Neural cell (in vitro differentiated cells): ENCODE data around the gene ZNF799. TPM values are rescaled to one million over a fixed set of nuclear protein-coding genes. Genes with fewer than 3 reads are reported as not detected.

Experiments
- H2AFZ ChIP-seq: fragments of 200-600, 300-800 bp; sonication (generic), shearing (Covaris generic); 2 replicates; pipeline ENCODE4 v1.6.0; 2014; ENCODE audit warnings: low read depth, mild to moderate bottlenecking, antibody characterized with exemption, low read length, moderate library complexity
- H3F3A ChIP-seq: fragments of 200-600 bp; shearing (Covaris generic); 2 replicates; pipeline ENCODE4 v1.6.1; 2016; ENCODE audit warnings: mild to moderate bottlenecking, moderate library complexity, mixed read lengths, antibody characterized with exemption, low read length; ENCODE audit not compliant: insufficient read depth, poor library complexity, severe bottlenecking
- H3K27ac ChIP-seq: fragments of 200-600, 300-800 bp; sonication (generic), shearing (Covaris generic); 2 replicates; pipeline ENCODE4 v1.5.1; 2014; ENCODE audit warnings: mild to moderate bottlenecking, low read length, moderate library complexity
- H3K27me3 ChIP-seq: fragments of 300-800, 200-600 bp; sonication (generic), shearing (Covaris generic); 2 replicates; pipeline ENCODE4 v1.6.0; 2014; ENCODE audit warnings: mild to moderate bottlenecking, low read depth, low read length, moderate library complexity; ENCODE audit not compliant: insufficient read depth
- H3K36me3 ChIP-seq: fragments of 300-800, 200-600 bp; sonication (generic), shearing (Covaris generic); 2 replicates; pipeline ENCODE4 v1.5.1; 2014; ENCODE audit warnings: mild to moderate bottlenecking, antibody characterized with exemption, low read length, moderate library complexity; ENCODE audit not compliant: insufficient read depth
- H3K4me2 ChIP-seq: fragments of 300-800, 200-600 bp; sonication (generic), shearing (Covaris generic); 2 replicates; pipeline ENCODE4 v1.6.0; 2014; ENCODE audit warnings: mild to moderate bottlenecking, low read length
- H3K4me3 ChIP-seq: fragments of 300-800, 200-600 bp; sonication (generic), shearing (Covaris generic); 2 replicates; pipeline ENCODE4 v1.5.1; 2014; ENCODE audit warnings: mild to moderate bottlenecking, low read length, moderate library complexity
- H3K79me2 ChIP-seq: fragments of 200-600 bp; shearing (Covaris generic); replicated peaks from 2 replicates; pipeline ENCODE4 v1.6.0; 2014; ENCODE audit warnings: mild to moderate bottlenecking, low read length, moderate library complexity; ENCODE audit not compliant: insufficient read depth
- H3K9ac ChIP-seq: fragments of 300-800, 200-600 bp; sonication (generic), shearing (Covaris generic); 2 replicates; pipeline ENCODE4 v1.6.1; 2016; ENCODE audit warnings: mild to moderate bottlenecking, low read length, mixed read lengths
- H3K9me2 ChIP-seq: fragments of 200-600 bp; shearing (Covaris generic); 2 replicates; pipeline ENCODE4 v1.6.1; 2016; ENCODE audit warnings: mild to moderate bottlenecking, low read length, mixed read lengths; ENCODE audit not compliant: insufficient read depth
- H3K9me3 ChIP-seq: fragments of 200-600, 300-800 bp; sonication (generic), shearing (Covaris generic); 2 replicates; pipeline ENCODE4 v1.6.1; 2016; ENCODE audit warnings: mild to moderate bottlenecking, mixed run types, low read length, moderate library complexity, mixed read lengths
- H4K20me1 ChIP-seq: fragments of 200-600 bp; shearing (Covaris generic); 2 replicates; pipeline ENCODE4 v1.6.1; 2016; ENCODE audit warnings: mild to moderate bottlenecking, mixed run types; ENCODE audit not compliant: insufficient read depth
- CTCF ChIP-seq: fragments of 450-650 bp; IDR thresholded peaks from 2 replicates; pipeline ENCODE4 v1.5.1; 2014; ENCODE audit warnings: antibody characterized with exemption, mild to moderate bottlenecking, moderate library complexity; ENCODE audit not compliant: poor library complexity, severe bottlenecking
- EP300 ChIP-seq: fragments of 450-650 bp; conservative IDR thresholded peaks from 2 replicates; pipeline ENCODE4 v1.6.1; 2014; ENCODE audit warnings: antibody characterized with exemption, mild to moderate bottlenecking, moderate library complexity; ENCODE audit not compliant: poor library complexity, severe bottlenecking
- EZH2 ChIP-seq: fragments of 200-600, 300-800 bp; shearing (Covaris generic), sonication (generic); IDR thresholded peaks from 2 replicates; pipeline ENCODE4 v1.6.1; 2014; ENCODE audit warnings: antibody characterized with exemption, low read length, borderline replicate concordance, mild to moderate bottlenecking; ENCODE audit not compliant: insufficient read depth, poor library complexity, severe bottlenecking
- MXI1 ChIP-seq: fragments of 450-650 bp; conservative IDR thresholded peaks from 2 replicates; pipeline ENCODE4 v1.6.1; 2014; ENCODE audit warnings: antibody characterized with exemption, mild to moderate bottlenecking; ENCODE audit not compliant: poor library complexity, severe bottlenecking
- POLR2AphosphoS5 ChIP-seq: IDR thresholded peaks from 2 replicates; pipeline ENCODE4 v1.6.1; 2012
- RAD21 ChIP-seq: fragments of 450-650 bp; conservative IDR thresholded peaks from 2 replicates; pipeline ENCODE4 v1.6.1; 2014; ENCODE audit warnings: antibody characterized with exemption, mild to moderate bottlenecking, moderate library complexity
- REST ChIP-seq: IDR thresholded peaks from 2 replicates; pipeline ENCODE4 v1.6.1; 2012; ENCODE audit warnings: borderline replicate concordance
- SMC3 ChIP-seq: fragments of 450-650 bp; conservative IDR thresholded peaks from 2 replicates; pipeline ENCODE4 v1.6.1; 2014; ENCODE audit warnings: antibody characterized with exemption, mild to moderate bottlenecking, moderate library complexity; ENCODE audit not compliant: poor library complexity
- TAF1 ChIP-seq: IDR thresholded peaks from 2 replicates; pipeline ENCODE4 v1.6.1; 2012; ENCODE audit warnings: low read depth
- polyA plus RNA-seq: library from polyadenylated mRNA; depleted of rRNA; stranded (reverse); fragments of >200 nt; gene quantifications from 2 replicates; pipeline ENCODE4 v1.2.3, GENCODE V29; 2014
- small RNA-seq, 3 experiments: library from RNA; depleted of rRNA; stranded (forward); fragments of <200 nt; gene quantifications; one replicate each; pipeline ENCODE3, GENCODE V24; 2012

ZNF799 gene
- polyA plus RNA-seq, 1 donor from 2014 or later = 6.9 TPM

GRCh38 chr19:12345197-12345596 lies 55.9 kb downstream of the ZNF799 start:
- no peaks in the 10 kb centered on the region for H3K27me3 ChIP-seq
- no peaks in the 10 kb centered on the region for H3K9me2 ChIP-seq
- H4K20me1 ChIP-seq = no peaks in the 10 kb centered on the region
- peaks cover 14% of the 10 kb centered on the region for H3K36me3 ChIP-seq
- no peaks in the 10 kb centered on the region for H3K79me2 ChIP-seq
- peaks cover 19% of the 10 kb centered on the region for H3K9me3 ChIP-seq
- H2AFZ ChIP-seq = no peak overlapping the region
- H3K27ac ChIP-seq = no peak overlapping the region
- H3F3A ChIP-seq = no peaks in the 10 kb centered on the region
- no peak overlapping the region for H3K4me2 ChIP-seq
- TF ChIP-seq EZH2 = no peak
- TF ChIP-seq RAD21 = no peak
- no peak for TF ChIP-seq TAF1
- no peak for TF ChIP-seq EP300
- TF ChIP-seq CTCF = no peak
- no peak for TF ChIP-seq SMC3
- TF ChIP-seq REST = no peak
- no peak for TF ChIP-seq POLR2AphosphoS5
- TF ChIP-seq MXI1 = no peak
- no peak overlapping the region for H3K4me3 ChIP-seq
- H3K9ac ChIP-seq = no peak overlapping the region

Small RNAs within 50 kb of the gene (small RNA-seq; reads per million reads assigned to genes)
- gene RPS29P23 = 0 reads per million in 3 experiments

Other genes with a start within 250 kb of the ZNF799 start
- gene ZNF625, start 244.5 kb downstream of the ZNF799 start, polyA plus RNA-seq = 11.2 and 11.6 TPM in 2 replicates
- 14.2 and 16.2 TPM in 2 replicates for gene ZNF136, start 238.2 kb downstream of the ZNF799 start, polyA plus RNA-seq
- 14.7 and 19.2 TPM in 2 replicates for gene ZNF44, start 106.4 kb downstream of the ZNF799 start, polyA plus RNA-seq
- gene ZNF563, start 67.6 kb downstream of the ZNF799 start, polyA plus RNA-seq = 1.7 and 3.6 TPM in 2 replicates
- gene ZNF442, start 35.6 kb downstream of the ZNF799 start, polyA plus RNA-seq = 8.8 and 12.1 TPM in 2 replicates
- gene ZNF443, start 39.8 kb upstream of the ZNF799 start, polyA plus RNA-seq = 11.5 and 13.0 TPM in 2 replicates
- 16.1 and 17.4 TPM in 2 replicates for gene ZNF709, start 83.5 kb upstream of the ZNF799 start, polyA plus RNA-seq
- gene ZNF564, start 150.2 kb upstream of the ZNF799 start, polyA plus RNA-seq = 7.3 and 7.6 TPM in 2 replicates
- gene ZNF490, start 209.5 kb upstream of the ZNF799 start, polyA plus RNA-seq = 6.1 and 6.7 TPM in 2 replicates
- gene ZNF791, start 209.6 kb upstream of the ZNF799 start, polyA plus RNA-seq = 10.2 and 11.0 TPM in 2 replicates